ENCODE measurements around the gene SLC12A8. TPM values are rescaled to one million over a fixed set of nuclear protein-coding genes. Genes with fewer than 3 reads are reported as not detected.

The SLC12A8 gene
- polyA plus RNA-seq, 4 donors = 0.81 to 25.4 (median 4.9) TPM

- H3K4me1 ChIP-seq (ENCODE audit: control insufficient read depth in 3 of 3, insufficient read depth in 2 of 3, low read depth in 1 of 3, low read length in 2 of 3) = peaks cover 0 to 12% (median 0%) of the 10 kb centered on the region in 3 donors
- H3K9me3 ChIP-seq (ENCODE audit: control insufficient read depth in 2 of 2, insufficient read depth in 1 of 2, low read depth in 1 of 2, low read length in 1 of 2) = no peaks in the 10 kb centered on the region
- peaks cover 0 to 58% (median 2%) of the 10 kb centered on the region in 3 donors for H3K36me3 ChIP-seq (ENCODE audit: control insufficient read depth in 3 of 3, insufficient read depth in 2 of 3, low read depth in 1 of 3, low read length in 3 of 3)
- H3K27ac ChIP-seq (ENCODE audit: low read depth in 1 of 3, low read length in 2 of 3) = no peak overlapping the region
- no peak overlapping the region for H3K4me3 ChIP-seq (ENCODE audit: low read depth in 1 of 3, low read length in 3 of 3)
- DNase-seq = no peak
- 95 to 97% (median 96%) methylated on average over 7 of the region's 7 CpGs for WGBS, 3 donors
- no peak for FAIRE-seq
- H3K27me3 ChIP-seq (ENCODE audit: control insufficient read depth in 3 of 3, insufficient read depth in 3 of 3, low read length in 3 of 3) = no peaks in the 10 kb centered on the region
Measured at GRCh38 chr3:125189378-125190165, 23.0 kb downstream of the SLC12A8 start.

- H3K27ac ChIP-seq (ENCODE audit: low read depth in 1 of 3, low read length in 2 of 3) = no peak overlapping the region
- H3K9me3 ChIP-seq (ENCODE audit: control insufficient read depth in 2 of 2, insufficient read depth in 1 of 2, low read depth in 1 of 2, low read length in 1 of 2) = no peaks in the 10 kb centered on the region
- H3K36me3 ChIP-seq (ENCODE audit: control insufficient read depth in 3 of 3, insufficient read depth in 2 of 3, low read depth in 1 of 3, low read length in 3 of 3) = peaks cover 0 to 52% (median 2%) of the 10 kb centered on the region in 3 donors
- FAIRE-seq (no peak), DNase-seq (no peak)
- peaks cover 0 to 12% (median 0%) of the 10 kb centered on the region in 3 donors for H3K4me1 ChIP-seq (ENCODE audit: control insufficient read depth in 3 of 3, insufficient read depth in 2 of 3, low read depth in 1 of 3, low read length in 2 of 3)
- no peaks in the 10 kb centered on the region for H3K27me3 ChIP-seq (ENCODE audit: control insufficient read depth in 3 of 3, insufficient read depth in 3 of 3, low read length in 3 of 3)
- WGBS, 3 donors = 94 to 97% (median 96%) methylated on average over 2 of the region's 2 CpGs
- no peak overlapping the region for H3K4me3 ChIP-seq (ENCODE audit: low read depth in 1 of 3, low read length in 3 of 3)
Measured at GRCh38 chr3:125188955-125189354, 23.6 kb downstream of the SLC12A8 start.

- H3K4me1 ChIP-seq (ENCODE audit: control insufficient read depth in 3 of 3, insufficient read depth in 2 of 3, low read depth in 1 of 3, low read length in 2 of 3) = peaks cover 0 to 12% (median 0%) of the 10 kb centered on the region in 3 donors
- no peak for FAIRE-seq
- H3K9me3 ChIP-seq (ENCODE audit: control insufficient read depth in 2 of 2, insufficient read depth in 1 of 2, low read depth in 1 of 2, low read length in 1 of 2) = no peaks in the 10 kb centered on the region
- peaks cover 0 to 52% (median 2%) of the 10 kb centered on the region in 3 donors for H3K36me3 ChIP-seq (ENCODE audit: control insufficient read depth in 3 of 3, insufficient read depth in 2 of 3, low read depth in 1 of 3, low read length in 3 of 3)
- no peak overlapping the region for H3K4me3 ChIP-seq (ENCODE audit: low read depth in 1 of 3, low read length in 3 of 3)
- WGBS, 3 donors = 82 to 86% (median 84%) methylated on average over 5 of the region's 5 CpGs
- no peaks in the 10 kb centered on the region for H3K27me3 ChIP-seq (ENCODE audit: control insufficient read depth in 3 of 3, insufficient read depth in 3 of 3, low read length in 3 of 3)
- no peak for DNase-seq
- no peak overlapping the region for H3K27ac ChIP-seq (ENCODE audit: low read depth in 1 of 3, low read length in 2 of 3)
Measured at GRCh38 chr3:125187599-125187910, 25.0 kb downstream of the SLC12A8 start.

GRCh38 chr3:125186800-125187598, 25.5 kb downstream of the SLC12A8 start:
- no peaks in the 10 kb centered on the region for H3K9me3 ChIP-seq (ENCODE audit: control insufficient read depth in 2 of 2, insufficient read depth in 1 of 2, low read depth in 1 of 2, low read length in 1 of 2)
- no peak overlapping the region for H3K27ac ChIP-seq (ENCODE audit: low read depth in 1 of 3, low read length in 2 of 3)
- no peak overlapping the region for H3K4me3 ChIP-seq (ENCODE audit: low read depth in 1 of 3, low read length in 3 of 3)
- peaks cover 0 to 12% (median 0%) of the 10 kb centered on the region in 3 donors for H3K4me1 ChIP-seq (ENCODE audit: control insufficient read depth in 3 of 3, insufficient read depth in 2 of 3, low read depth in 1 of 3, low read length in 2 of 3)
- DNase-seq (no peak), FAIRE-seq (no peak)
- H3K27me3 ChIP-seq (ENCODE audit: control insufficient read depth in 3 of 3, insufficient read depth in 3 of 3, low read length in 3 of 3) = no peaks in the 10 kb centered on the region
- H3K36me3 ChIP-seq (ENCODE audit: control insufficient read depth in 3 of 3, insufficient read depth in 2 of 3, low read depth in 1 of 3, low read length in 3 of 3) = peaks cover 0 to 55% (median 2%) of the 10 kb centered on the region in 3 donors
- WGBS, 3 donors = 94 to 95% (median 94%) methylated on average over 20 of the region's 20 CpGs

GRCh38 chr3:125186261-125186787, 26.2 kb downstream of the SLC12A8 start:
- Histone ChIP-seq H3K27me3 (ENCODE audit: control insufficient read depth in 3 of 3, insufficient read depth in 3 of 3, low read length in 3 of 3) (no peaks in the 10 kb centered on the region), H3K27ac (ENCODE audit: low read depth in 1 of 3, low read length in 2 of 3) (no peak overlapping the region), H3K4me3 (ENCODE audit: low read depth in 1 of 3, low read length in 3 of 3) (no peak overlapping the region), H3K4me1 (ENCODE audit: control insufficient read depth in 3 of 3, insufficient read depth in 2 of 3, low read depth in 1 of 3, low read length in 2 of 3) (peaks cover 0 to 12% (median 0%) of the 10 kb centered on the region in 3 donors), H3K9me3 (ENCODE audit: control insufficient read depth in 2 of 2, insufficient read depth in 1 of 2, low read depth in 1 of 2, low read length in 1 of 2) (no peaks in the 10 kb centered on the region), H3K36me3 (ENCODE audit: control insufficient read depth in 3 of 3, insufficient read depth in 2 of 3, low read depth in 1 of 3, low read length in 3 of 3) (peaks cover 0 to 55% (median 2%) of the 10 kb centered on the region in 3 donors)
- DNase-seq (no peak), FAIRE-seq (no peak)
- WGBS, 3 donors = 48 to 75% (median 74%) methylated on average over 10 of the region's 10 CpGs

GRCh38 chr3:125185805-125186204, 26.7 kb downstream of the SLC12A8 start:
- Histone ChIP-seq H3K36me3 (ENCODE audit: control insufficient read depth in 3 of 3, insufficient read depth in 2 of 3, low read depth in 1 of 3, low read length in 3 of 3) (peaks cover 0 to 54% (median 2%) of the 10 kb centered on the region in 3 donors), H3K27me3 (ENCODE audit: control insufficient read depth in 3 of 3, insufficient read depth in 3 of 3, low read length in 3 of 3) (no peaks in the 10 kb centered on the region), H3K4me3 (ENCODE audit: low read depth in 1 of 3, low read length in 3 of 3) (no peak overlapping the region), H3K4me1 (ENCODE audit: control insufficient read depth in 3 of 3, insufficient read depth in 2 of 3, low read depth in 1 of 3, low read length in 2 of 3) (peaks cover 0 to 12% (median 0%) of the 10 kb centered on the region in 3 donors), H3K9me3 (ENCODE audit: control insufficient read depth in 2 of 2, insufficient read depth in 1 of 2, low read depth in 1 of 2, low read length in 1 of 2) (no peaks in the 10 kb centered on the region), H3K27ac (ENCODE audit: low read depth in 1 of 3, low read length in 2 of 3) (no peak overlapping the region)
- FAIRE-seq = no peak
- WGBS, 3 donors = 80 to 95% (median 88%) methylated on average over 3 of the region's 3 CpGs
- DNase-seq = no peak

- Histone ChIP-seq H3K27me3 (ENCODE audit: control insufficient read depth in 3 of 3, insufficient read depth in 3 of 3, low read length in 3 of 3) (no peaks in the 10 kb centered on the region), H3K27ac (ENCODE audit: low read depth in 1 of 3, low read length in 2 of 3) (no peak overlapping the region), H3K4me1 (ENCODE audit: control insufficient read depth in 3 of 3, insufficient read depth in 2 of 3, low read depth in 1 of 3, low read length in 2 of 3) (no peaks in the 10 kb centered on the region), H3K36me3 (ENCODE audit: control insufficient read depth in 3 of 3, insufficient read depth in 2 of 3, low read depth in 1 of 3, low read length in 3 of 3) (peaks cover 0 to 27% (median 2%) of the 10 kb centered on the region in 3 donors), H3K4me3 (ENCODE audit: low read depth in 1 of 3, low read length in 3 of 3) (no peak overlapping the region), H3K9me3 (ENCODE audit: control insufficient read depth in 2 of 2, insufficient read depth in 1 of 2, low read depth in 1 of 2, low read length in 1 of 2) (no peaks in the 10 kb centered on the region)
- WGBS, 3 donors = 89 to 91% (median 91%) methylated on average over 1 of the region's 1 CpG
- no peak for FAIRE-seq
- no peak for DNase-seq
Measured at GRCh38 chr3:125179884-125180240, 32.7 kb downstream of the SLC12A8 start.

- FAIRE-seq (no peak), DNase-seq (no peak)
- peaks cover 0 to 2% of the 10 kb centered on the region in 2 donors for H3K9me3 ChIP-seq (ENCODE audit: control insufficient read depth in 2 of 2, insufficient read depth in 1 of 2, low read depth in 1 of 2, low read length in 1 of 2)
- H3K36me3 ChIP-seq (ENCODE audit: control insufficient read depth in 3 of 3, insufficient read depth in 2 of 3, low read depth in 1 of 3, low read length in 3 of 3) = peaks cover 0 to 27% (median 2%) of the 10 kb centered on the region in 3 donors
- no peaks in the 10 kb centered on the region for H3K27me3 ChIP-seq (ENCODE audit: control insufficient read depth in 3 of 3, insufficient read depth in 3 of 3, low read length in 3 of 3)
- H3K27ac ChIP-seq (ENCODE audit: low read depth in 1 of 3, low read length in 2 of 3) = no peak overlapping the region
- H3K4me1 ChIP-seq (ENCODE audit: control insufficient read depth in 3 of 3, insufficient read depth in 2 of 3, low read depth in 1 of 3, low read length in 2 of 3) = no peaks in the 10 kb centered on the region
- no peak overlapping the region for H3K4me3 ChIP-seq (ENCODE audit: low read depth in 1 of 3, low read length in 3 of 3)
- 73 to 79% (median 78%) methylated on average over 3 of the region's 3 CpGs for WGBS, 3 donors
Measured at GRCh38 chr3:125179143-125179883, 33.2 kb downstream of the SLC12A8 start.
